ENCODE data around the gene EN1. TPM values are rescaled to one million over a fixed set of nuclear protein-coding genes. Genes with fewer than 3 reads are reported as not detected.

The EN1 gene
- total and polyA plus RNA-seq, 2 experiments from 2014 or later: 0.21 to 0.24 TPM

GRCh38 chr2:118860506-118860905 lies 13.1 kb upstream of the EN1 start:
- Mint-ChIP-seq H3K9me3 (no peaks in the 10 kb centered on the region; the same call in 2 of the 3 replicates), H3K27ac (no peak overlapping the region), H3K27me3 (ENCODE audit: insufficient read depth, low read depth, poor library complexity) (peaks cover 72% of the 10 kb centered on the region), H3K4me3 (no peak overlapping the region), H3K4me1 (peaks cover 35% of the 10 kb centered on the region), H3K36me3 (ENCODE audit: low read depth) (no peaks in the 10 kb centered on the region; the same call in 2 of the 3 replicates)
- H3K4me2 ChIP-seq: peak overlapping the region; percentile 57; the same call in 1 of the 2 replicates
- peaks cover 76% of the 10 kb centered on the region for H3K27me3 ChIP-seq (ENCODE audit: insufficient read depth)
- no peak overlapping the region for H2AFZ ChIP-seq
- DNase-seq (ENCODE audit: low spot score): no peak
- no peaks in the 10 kb centered on the region for H3K79me2 ChIP-seq (replicated peaks; ENCODE audit: insufficient read depth)
- ATAC-seq: no peak
- H3K9me2 ChIP-seq (ENCODE audit: insufficient read depth): no peaks in the 10 kb centered on the region
- H3K4me1 ChIP-seq (ENCODE audit: insufficient read depth): peaks cover 48% of the 10 kb centered on the region
- H3K36me3 ChIP-seq (ENCODE audit: insufficient read depth): no peaks in the 10 kb centered on the region
- no peaks in the 10 kb centered on the region for H3F3A ChIP-seq (replicated peaks; ENCODE audit: low read depth)
- no peaks in the 10 kb centered on the region for H4K20me1 ChIP-seq (replicated peaks; ENCODE audit: insufficient read depth)
- H3K27ac ChIP-seq (ENCODE audit: low read depth): no peak overlapping the region
- H3K4me3 ChIP-seq: no peak overlapping the region
- TF ChIP-seq JUNB (IDR thresholded peaks at IDR 0.05; ENCODE audit: unreplicated experiment): no peak
- no peak for TF ChIP-seq REST (IDR thresholded peaks at IDR 0.05; ENCODE audit: unreplicated experiment)
- TF ChIP-seq, protein P1, sequence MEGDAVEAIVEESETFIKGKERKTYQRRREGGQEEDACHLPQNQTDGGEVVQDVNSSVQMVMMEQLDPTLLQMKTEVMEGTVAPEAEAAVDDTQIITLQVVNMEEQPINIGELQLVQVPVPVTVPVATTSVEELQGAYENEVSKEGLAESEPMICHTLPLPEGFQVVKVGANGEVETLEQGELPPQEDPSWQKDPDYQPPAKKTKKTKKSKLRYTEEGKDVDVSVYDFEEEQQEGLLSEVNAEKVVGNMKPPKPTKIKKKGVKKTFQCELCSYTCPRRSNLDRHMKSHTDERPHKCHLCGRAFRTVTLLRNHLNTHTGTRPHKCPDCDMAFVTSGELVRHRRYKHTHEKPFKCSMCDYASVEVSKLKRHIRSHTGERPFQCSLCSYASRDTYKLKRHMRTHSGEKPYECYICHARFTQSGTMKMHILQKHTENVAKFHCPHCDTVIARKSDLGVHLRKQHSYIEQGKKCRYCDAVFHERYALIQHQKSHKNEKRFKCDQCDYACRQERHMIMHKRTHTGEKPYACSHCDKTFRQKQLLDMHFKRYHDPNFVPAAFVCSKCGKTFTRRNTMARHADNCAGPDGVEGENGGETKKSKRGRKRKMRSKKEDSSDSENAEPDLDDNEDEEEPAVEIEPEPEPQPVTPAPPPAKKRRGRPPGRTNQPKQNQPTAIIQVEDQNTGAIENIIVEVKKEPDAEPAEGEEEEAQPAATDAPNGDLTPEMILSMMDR (conservative IDR thresholded peaks at IDR 0.05; ENCODE audit: low read depth in 2 of 2): no peak
- no peak for TF ChIP-seq NANOG (IDR thresholded peaks at IDR 0.05; ENCODE audit: borderline replicate concordance)
- TF ChIP-seq ZNF331 (CRISPR knock-in tag; IDR thresholded peaks at IDR 0.05; ENCODE audit: low read depth): no peak
- no peak for TF ChIP-seq ZNF114 (CRISPR knock-in tag; IDR thresholded peaks at IDR 0.05)
- no peak for TF ChIP-seq POLR2AphosphoS5 (IDR thresholded peaks at IDR 0.05; ENCODE audit: low read depth)
- no peak for TF ChIP-seq STAT1 (IDR thresholded peaks at IDR 0.05; ENCODE audit: unreplicated experiment)
- TF ChIP-seq, protein P2, sequence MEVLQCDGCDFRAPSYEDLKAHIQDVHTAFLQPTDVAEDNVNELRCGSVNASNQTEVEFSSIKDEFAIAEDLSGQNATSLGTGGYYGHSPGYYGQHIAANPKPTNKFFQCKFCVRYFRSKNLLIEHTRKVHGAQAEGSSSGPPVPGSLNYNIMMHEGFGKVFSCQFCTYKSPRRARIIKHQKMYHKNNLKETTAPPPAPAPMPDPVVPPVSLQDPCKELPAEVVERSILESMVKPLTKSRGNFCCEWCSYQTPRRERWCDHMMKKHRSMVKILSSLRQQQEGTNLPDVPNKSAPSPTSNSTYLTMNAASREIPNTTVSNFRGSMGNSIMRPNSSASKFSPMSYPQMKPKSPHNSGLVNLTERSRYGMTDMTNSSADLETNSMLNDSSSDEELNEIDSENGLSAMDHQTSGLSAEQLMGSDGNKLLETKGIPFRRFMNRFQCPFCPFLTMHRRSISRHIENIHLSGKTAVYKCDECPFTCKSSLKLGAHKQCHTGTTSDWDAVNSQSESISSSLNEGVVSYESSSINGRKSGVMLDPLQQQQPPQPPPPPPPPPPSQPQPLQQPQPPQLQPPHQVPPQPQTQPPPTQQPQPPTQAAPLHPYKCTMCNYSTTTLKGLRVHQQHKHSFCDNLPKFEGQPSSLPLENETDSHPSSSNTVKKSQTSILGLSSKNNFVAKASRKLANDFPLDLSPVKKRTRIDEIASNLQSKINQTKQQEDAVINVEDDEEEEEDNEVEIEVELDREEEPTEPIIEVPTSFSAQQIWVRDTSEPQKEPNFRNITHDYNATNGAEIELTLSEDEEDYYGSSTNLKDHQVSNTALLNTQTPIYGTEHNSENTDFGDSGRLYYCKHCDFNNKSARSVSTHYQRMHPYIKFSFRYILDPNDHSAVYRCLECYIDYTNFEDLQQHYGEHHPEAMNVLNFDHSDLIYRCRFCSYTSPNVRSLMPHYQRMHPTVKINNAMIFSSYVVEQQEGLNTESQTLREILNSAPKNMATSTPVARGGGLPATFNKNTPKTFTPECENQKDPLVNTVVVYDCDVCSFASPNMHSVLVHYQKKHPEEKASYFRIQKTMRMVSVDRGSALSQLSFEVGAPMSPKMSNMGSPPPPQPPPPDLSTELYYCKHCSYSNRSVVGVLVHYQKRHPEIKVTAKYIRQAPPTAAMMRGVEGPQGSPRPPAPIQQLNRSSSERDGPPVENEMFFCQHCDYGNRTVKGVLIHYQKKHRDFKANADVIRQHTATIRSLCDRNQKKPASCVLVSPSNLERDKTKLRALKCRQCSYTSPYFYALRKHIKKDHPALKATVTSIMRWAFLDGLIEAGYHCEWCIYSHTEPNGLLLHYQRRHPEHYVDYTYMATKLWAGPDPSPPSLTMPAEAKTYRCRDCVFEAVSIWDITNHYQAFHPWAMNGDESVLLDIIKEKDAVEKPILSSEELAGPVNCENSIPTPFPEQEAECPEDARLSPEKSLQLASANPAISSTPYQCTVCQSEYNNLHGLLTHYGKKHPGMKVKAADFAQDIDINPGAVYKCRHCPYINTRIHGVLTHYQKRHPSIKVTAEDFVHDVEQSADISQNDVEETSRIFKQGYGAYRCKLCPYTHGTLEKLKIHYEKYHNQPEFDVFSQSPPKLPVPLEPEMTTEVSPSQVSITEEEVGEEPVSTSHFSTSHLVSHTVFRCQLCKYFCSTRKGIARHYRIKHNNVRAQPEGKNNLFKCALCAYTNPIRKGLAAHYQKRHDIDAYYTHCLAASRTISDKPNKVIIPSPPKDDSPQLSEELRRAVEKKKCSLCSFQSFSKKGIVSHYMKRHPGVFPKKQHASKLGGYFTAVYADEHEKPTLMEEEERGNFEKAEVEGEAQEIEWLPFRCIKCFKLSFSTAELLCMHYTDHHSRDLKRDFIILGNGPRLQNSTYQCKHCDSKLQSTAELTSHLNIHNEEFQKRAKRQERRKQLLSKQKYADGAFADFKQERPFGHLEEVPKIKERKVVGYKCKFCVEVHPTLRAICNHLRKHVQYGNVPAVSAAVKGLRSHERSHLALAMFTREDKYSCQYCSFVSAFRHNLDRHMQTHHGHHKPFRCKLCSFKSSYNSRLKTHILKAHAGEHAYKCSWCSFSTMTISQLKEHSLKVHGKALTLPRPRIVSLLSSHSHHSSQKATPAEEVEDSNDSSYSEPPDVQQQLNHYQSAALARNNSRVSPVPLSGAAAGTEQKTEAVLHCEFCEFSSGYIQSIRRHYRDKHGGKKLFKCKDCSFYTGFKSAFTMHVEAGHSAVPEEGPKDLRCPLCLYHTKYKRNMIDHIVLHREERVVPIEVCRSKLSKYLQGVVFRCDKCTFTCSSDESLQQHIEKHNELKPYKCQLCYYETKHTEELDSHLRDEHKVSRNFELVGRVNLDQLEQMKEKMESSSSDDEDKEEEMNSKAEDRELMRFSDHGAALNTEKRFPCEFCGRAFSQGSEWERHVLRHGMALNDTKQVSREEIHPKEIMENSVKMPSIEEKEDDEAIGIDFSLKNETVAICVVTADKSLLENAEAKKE (CRISPR knock-in tag; IDR thresholded peaks at IDR 0.05): no peak
- TF ChIP-seq EZH2 (IDR thresholded peaks at IDR 0.05; ENCODE audit: low read depth, unreplicated experiment): no peak
- TF ChIP-seq, protein P3, sequence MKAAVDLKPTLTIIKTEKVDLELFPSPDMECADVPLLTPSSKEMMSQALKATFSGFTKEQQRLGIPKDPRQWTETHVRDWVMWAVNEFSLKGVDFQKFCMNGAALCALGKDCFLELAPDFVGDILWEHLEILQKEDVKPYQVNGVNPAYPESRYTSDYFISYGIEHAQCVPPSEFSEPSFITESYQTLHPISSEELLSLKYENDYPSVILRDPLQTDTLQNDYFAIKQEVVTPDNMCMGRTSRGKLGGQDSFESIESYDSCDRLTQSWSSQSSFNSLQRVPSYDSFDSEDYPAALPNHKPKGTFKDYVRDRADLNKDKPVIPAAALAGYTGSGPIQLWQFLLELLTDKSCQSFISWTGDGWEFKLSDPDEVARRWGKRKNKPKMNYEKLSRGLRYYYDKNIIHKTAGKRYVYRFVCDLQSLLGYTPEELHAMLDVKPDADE (IDR thresholded peaks at IDR 0.05): no peak
- TF ChIP-seq EZH2phosphoT487 (IDR thresholded peaks at IDR 0.05; ENCODE audit: unreplicated experiment): no peak
- no peak for TF ChIP-seq CREB1 (CRISPR knock-in tag; IDR thresholded peaks at IDR 0.05; ENCODE audit: low read depth)

Data from GM23338 (cell line).